SIG-M5 treated with dmso at 0.1 percent for 504 hours (cell line): ENCODE measurements around the gene EHBP1L1.
A peak's percentile ranks its signal among the peaks of the same experiment; 100 is the strongest.

ENCODE experiments used
- DNase-seq: peaks from one replicate; lab custom pipeline; 2025; ENCODE audit not compliant: unreplicated experiment; lab: John Stamatoyannopoulos, UW

EHBP1L1 gene

DNA sequence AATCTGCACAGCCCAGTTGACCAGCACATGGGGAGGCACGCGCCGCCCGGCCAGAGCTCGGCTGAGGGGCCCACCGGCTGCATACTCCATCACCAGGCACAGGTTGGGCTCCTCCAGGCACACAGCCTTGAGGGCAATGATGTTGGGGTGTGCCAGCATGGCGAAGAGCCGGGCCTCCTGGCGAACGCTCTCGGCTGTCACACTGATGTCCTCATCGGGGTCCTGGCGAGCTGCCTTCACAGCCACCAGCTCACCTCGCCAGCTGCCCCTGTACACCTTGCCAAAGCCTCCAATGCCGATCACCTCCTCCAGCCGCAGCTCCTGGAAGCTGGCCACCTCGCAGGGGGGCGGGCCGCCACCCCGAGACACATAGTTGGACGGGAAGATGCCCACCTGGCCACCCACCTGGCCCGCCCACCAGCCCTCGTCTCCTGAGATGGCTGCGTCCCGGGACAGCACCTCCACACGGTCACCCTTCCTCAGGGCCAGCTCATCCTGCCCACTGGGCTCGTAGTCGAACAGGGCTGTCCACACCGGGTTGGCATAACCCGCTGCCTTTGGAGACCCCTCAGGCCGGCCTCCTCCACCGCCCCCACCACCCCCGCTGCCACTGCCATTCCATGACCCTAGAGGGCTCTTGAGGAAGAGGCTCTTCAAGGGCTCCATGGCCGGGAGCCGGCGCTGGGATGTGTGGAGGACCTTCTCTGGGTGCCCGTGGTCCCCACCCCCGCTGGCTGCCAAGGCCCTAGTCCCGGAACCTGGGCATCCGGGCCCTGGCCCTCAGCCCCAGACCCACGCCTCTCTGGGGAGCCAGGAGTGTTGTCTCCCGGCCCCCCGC lies 37.5 kb downstream of the EHBP1L1 start:
- DNase-seq = no peak

DNA sequence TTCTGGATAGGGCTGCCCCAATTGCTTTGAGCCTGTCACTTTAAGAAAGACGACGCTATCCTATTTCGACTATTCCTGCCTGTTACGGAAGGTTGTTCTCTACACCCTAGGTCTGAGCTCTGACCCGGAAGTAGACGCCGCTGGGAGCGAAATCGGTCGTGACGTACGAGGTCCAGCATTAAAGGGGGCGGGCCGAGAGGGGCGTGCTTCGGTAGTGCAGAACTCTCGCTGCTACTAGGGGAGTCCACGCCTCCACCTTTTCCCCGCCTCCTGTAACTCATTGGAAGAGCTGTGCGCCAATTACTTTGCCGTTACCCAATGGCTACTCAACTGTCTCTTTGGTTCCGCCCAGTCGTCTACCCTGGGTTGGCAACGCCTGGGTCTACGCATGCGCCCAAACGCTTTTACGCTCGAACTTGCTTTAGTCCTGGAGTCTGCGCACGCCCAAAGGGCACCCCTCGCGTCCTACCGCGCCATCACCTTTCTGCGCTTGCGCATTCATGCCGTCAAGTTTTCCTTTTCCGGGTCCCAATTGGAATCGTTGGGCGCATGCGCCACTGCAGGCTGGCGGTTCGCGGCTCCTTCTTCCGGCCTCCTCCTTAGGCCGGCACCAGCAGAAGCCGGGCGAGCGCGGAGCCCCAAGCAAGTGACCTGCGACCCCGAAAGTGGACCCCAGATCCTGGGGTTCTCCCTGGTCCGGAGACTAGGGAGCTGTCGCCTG lies 39.5 kb downstream of the EHBP1L1 start, which contains the start of gene PCNX3:
Gene PCNX3 (plus strand): TSS at position 548 of the 721 bp plus-strand sequence. CDS start 536 bp downstream, outside the sequence.
- DNase-seq = peak; percentile 100

GRCh38 chr11:65615950-65616574 lies 40.2 kb downstream of the EHBP1L1 start:
- no peak for DNase-seq

DNA sequence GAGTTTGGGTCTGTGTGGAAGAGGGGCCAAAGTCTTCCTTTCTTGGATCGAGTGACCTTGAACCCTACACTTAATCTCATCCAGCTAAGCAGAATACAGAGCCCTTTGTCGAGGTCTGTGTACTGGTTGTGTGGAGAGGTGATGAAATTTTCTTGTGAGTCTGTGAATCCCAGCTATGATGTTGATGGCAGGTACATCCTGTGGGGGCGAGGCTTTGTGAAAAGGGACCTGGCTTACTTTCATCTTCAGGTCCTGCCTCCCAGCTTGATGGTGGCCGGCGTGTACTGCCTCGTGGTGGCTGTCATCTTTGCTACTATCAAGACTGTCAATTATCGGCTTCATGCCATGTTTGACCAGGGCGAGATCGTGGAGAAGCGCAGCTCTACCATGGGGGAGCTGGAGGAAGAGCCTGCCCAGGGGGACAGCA lies 40.7 kb downstream of the EHBP1L1 start:
- no peak for DNase-seq

DNA sequence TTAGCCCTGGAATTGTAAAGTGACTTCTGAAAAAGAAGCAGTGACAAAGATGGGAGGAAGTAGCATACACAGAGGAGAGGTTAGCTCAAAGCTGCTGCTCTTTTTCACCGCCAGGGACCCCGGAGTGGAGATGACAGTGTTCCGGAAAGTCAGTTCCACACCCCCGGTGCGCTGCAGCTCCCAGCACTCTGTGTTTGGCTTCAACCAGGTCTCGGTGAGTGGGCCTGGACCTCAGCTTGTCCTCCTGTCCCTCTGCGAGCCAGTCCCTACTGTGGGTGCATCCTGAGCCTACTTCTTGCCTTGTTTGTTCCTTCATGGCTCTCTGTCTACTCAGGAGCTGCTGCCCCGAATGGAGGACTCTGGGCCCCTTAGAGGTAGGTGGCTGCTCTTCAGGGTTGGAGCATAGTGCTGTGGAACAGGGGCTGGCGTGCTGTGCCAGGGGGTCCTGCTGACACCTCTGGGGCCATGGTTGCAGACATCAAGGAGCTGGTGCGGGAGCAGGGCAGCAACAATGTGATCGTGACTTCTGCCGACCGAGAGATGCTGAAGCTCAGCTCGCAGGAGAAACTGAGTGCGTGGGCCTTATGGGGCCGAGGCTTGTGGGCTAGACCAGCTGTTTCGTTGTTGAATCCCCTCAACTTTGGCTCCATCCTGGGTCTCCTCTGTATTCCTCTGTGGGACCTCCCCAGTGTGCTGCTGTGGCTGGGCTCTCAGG lies 41.4 kb downstream of the EHBP1L1 start:
- DNase-seq = no peak

DNA sequence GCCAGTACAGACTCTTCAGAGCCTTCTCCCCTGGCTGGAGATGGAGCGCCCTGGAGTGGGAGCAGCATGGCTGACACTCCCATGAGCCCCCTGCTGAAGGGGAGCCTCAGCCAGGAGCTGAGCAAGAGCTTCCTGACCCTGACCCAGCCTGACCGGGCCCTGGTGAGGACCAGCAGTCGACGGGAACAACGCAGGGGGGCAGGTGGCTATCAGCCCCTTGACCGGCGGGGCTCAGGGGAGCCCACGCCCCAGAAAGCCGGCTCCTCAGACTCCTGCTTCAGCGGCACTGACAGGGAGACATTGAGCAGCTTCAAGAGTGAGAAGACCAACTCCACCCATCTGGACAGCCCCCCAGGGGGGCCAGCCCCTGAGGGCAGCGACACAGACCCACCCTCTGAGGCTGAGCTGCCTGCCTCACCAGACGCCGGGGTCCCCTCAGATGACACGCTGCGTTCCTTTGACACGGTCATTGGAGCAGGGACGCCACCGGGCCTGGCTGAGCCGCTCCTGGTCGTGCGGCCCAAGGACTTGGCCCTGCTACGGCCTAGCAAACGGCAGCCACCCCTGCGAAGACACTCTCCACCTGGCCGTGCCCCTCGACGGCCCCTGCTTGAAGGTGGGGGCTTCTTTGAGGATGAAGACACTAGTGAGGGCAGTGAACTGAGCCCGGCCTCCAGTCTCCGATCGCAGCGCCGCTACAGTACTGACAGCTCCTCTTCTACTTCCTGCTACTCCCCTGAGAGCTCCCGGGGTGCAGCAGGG lies 42.3 kb downstream of the EHBP1L1 start:
- DNase-seq = no peak

DNA sequence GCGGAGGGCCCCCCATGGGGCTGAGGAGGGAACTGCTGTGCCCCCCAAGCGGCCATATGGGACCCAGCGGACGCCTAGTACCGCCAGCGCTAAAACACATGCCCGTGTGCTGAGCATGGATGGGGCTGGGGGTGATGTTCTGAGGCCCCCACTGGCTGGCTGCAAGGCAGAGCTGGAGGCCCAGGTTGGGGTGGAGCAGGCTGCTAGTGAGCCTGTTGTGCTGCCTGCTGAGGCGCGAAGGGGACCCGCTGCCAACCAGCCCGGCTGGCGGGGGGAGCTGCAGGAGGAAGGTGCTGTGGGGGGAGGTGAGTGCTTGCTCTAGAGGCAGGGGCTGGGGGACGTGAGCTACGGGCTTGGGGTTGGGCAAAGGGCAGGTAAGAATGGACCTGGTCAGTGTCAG lies 42.9 kb downstream of the EHBP1L1 start:
- DNase-seq = no peak

DNA sequence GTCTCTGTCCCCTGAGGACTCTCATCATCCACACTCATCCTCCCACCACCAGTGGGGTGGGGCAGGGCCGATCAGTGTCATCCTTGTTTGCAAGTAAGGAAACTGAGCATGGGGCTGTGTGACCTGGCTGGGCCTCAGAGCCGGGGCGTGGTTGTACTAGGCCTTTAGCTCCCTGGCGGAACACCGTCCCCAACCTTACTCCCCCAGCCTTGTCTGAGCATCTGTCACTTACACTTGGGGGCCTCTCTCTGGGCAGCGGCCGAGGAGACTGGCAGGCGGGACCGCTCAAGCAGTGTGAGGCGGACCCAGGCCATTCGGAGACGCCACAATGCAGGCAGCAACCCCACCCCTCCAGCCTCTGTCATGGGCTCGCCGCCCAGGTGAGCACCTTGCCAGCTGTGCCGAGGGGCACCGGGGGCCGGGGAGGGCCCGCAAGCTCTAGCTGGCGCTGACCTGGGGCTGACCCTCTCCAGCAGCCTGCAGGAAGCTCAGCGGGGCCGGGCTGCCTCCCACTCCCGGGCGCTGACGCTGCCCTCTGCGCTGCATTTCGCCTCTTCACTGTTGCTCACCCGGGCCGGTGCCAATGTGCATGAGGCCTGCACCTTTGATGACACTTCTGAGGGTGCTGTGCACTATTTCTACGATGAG lies 43.6 kb downstream of the EHBP1L1 start:
- no peak for DNase-seq

DNA sequence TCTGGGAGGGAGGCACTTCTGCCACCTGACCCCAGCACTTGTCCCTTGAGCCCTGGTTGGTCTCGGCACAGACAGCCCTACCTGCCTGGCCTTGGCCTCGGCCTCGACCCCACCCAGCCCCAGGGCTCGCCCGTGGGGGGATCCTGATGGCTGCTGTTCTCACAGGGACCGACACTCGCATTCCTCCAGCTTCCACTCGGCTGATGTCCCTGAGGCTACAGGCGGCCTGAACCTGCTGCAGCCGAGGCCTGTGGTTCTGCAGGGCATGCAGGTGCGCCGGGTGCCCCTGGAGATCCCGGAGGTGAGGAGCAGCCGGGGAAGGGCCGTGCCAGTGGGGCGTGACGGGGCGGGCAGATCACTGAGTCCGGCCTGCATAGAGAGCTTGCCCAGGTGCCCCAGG lies 44.8 kb downstream of the EHBP1L1 start:
- DNase-seq = no peak

GRCh38 chr11:65621460-65621859 lies 45.6 kb downstream of the EHBP1L1 start:
- DNase-seq = no peak

DNA sequence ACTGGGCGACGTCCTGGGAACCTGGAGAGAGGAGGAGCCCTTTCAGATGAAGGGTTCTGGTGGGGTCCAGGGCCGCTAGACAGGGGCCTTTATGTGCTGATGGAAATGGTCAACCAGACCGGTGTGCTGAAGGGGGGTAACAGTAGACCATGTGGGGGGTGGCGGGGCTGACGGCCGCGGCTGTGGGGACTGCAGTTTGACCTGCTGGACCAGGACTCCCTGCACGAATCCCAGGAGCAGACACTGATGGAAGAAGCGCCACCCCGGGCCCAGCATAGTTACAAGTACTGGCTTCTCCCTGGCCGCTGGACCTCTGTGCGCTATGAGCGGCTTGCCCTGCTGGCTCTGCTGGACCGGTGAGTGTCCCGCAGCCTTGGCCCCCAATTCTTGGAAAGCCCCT lies 46.2 kb downstream of the EHBP1L1 start:
- no peak for DNase-seq

DNA sequence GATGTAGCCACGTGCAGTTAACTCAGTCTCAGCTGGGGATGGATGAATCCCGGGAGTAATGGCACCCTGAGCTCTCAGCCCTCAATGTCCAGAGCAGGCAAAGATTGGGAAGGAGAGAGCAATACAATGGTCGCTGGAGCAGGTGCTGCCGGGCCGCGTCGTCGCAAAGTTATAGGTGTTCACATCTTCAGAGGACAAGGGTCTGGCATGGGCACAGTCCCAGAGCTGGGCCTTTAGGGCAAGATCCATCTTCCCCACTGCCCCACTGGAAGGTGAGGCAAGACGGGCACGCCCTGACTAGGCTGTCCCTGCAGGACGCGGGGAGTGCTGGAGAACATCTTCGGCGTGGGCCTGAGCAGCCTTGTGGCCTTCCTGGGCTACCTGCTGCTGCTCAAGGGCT lies 47.3 kb downstream of the EHBP1L1 start:
- DNase-seq = no peak

- no peak for DNase-seq
These were observed 48.2 kb downstream of the EHBP1L1 start for GRCh38 chr11:65623852-65624616.

GRCh38 chr11:65624931-65625627 lies 49.2 kb downstream of the EHBP1L1 start:
- no peak for DNase-seq

GRCh38 chr11:65625628-65626342 lies 49.9 kb downstream of the EHBP1L1 start:
- no peak for DNase-seq

DNA sequence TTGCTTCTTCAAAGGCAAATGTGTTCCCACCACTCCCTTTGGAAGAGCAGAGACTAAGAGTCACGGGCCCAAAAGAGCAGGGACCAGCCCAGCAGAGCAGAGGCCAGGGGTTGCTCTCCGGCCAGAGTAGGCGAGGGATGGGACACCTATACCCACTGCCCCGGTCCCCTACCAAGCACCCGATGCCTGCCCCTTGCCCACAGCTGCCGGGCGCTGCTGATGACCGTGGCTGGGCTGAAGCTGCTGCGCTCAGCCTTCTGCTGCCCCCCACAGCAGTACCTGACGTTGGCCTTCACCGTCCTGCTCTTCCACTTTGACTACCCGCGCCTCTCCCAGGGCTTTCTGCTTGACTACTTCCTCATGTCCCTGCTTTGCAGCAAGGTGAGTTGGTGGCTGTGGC lies 51.3 kb downstream of the EHBP1L1 start:
- DNase-seq = no peak

DNA sequence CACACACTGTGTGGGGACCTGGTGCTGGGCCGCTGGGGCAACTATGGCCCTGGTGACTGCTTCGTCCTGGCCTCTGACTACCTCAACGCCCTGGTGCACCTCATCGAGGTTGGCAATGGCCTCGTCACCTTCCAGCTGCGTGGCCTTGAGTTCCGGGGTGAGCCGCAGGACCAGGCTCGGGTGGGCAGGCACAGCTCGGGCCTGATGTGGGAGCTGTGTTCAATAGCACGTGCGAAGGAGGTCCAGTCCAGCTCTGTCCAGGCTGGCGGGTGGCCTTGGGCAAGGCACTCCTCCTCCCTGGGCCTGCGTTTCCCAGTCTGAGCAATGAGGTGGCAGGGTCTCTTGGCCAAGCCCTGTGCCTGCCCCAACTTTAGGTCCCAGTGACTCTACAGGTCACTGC lies 53.7 kb downstream of the EHBP1L1 start:
- no peak for DNase-seq

DNA sequence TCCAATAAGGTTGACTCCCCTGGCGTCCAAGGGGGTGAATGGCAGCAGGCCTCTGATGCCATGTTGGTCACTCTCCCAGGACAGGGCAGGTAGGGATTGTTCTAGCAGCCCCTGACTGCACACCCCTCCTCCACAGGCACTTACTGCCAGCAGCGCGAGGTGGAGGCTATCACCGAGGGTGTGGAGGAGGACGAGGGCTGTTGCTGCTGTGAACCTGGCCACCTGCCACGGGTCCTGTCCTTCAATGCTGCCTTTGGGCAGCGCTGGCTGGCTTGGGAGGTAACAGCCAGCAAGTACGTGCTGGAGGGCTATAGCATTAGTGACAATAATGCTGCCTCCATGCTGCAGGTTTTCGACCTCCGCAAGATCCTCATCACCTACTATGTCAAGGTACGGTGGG lies 54.4 kb downstream of the EHBP1L1 start:
- no peak for DNase-seq
